C4-2B (cell line): ENCODE results near the gene ART3.
"Not testable (repeated sequence)": the region's sequence is repeated elsewhere in the genome, so short reads cannot be mapped to it uniquely, and the experiment has no call there.

Source experiments
- ZFX ChIP-seq: fragments of 450-650 bp; IDR thresholded peaks from 2 replicates; pipeline ENCODE4 v1.6.1; 2017
- TF ChIP-seq, protein P1 (sequence below): fragments of 450-650 bp; conservative IDR thresholded peaks from 2 replicates; pipeline ENCODE4 v1.5.1; 2017; ENCODE audit warnings: mild to moderate bottlenecking

GRCh38 chr4:76049860-76050416, 24.6 kb upstream of the ART3 start:
- TF ChIP-seq, protein P1, sequence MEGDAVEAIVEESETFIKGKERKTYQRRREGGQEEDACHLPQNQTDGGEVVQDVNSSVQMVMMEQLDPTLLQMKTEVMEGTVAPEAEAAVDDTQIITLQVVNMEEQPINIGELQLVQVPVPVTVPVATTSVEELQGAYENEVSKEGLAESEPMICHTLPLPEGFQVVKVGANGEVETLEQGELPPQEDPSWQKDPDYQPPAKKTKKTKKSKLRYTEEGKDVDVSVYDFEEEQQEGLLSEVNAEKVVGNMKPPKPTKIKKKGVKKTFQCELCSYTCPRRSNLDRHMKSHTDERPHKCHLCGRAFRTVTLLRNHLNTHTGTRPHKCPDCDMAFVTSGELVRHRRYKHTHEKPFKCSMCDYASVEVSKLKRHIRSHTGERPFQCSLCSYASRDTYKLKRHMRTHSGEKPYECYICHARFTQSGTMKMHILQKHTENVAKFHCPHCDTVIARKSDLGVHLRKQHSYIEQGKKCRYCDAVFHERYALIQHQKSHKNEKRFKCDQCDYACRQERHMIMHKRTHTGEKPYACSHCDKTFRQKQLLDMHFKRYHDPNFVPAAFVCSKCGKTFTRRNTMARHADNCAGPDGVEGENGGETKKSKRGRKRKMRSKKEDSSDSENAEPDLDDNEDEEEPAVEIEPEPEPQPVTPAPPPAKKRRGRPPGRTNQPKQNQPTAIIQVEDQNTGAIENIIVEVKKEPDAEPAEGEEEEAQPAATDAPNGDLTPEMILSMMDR = not testable (repeated sequence)
- TF ChIP-seq ZFX = not testable (repeated sequence)
